IMR-90 (cell line): ENCODE data around the gene TMED4. TPM values are rescaled to one million over a fixed set of nuclear protein-coding genes. Genes with fewer than 3 reads are reported as not detected.

ENCODE experiments used
- ATAC-seq: fragments of 200-7000 bp; cut with Tn5 transposase; 2 replicates; pipeline ENCODE4 v1.9.1; 2020; ENCODE audit warnings: low read depth, mild to moderate bottlenecking, moderate library complexity
- BruUV-seq: library from RNA; stranded (reverse); fragments of 400-500 nt; replicated peaks from 2 replicates; lab custom pipeline; 2021; lab: Mats Ljungman, UMichigan
- CTCF ChIA-PET: fragments of 300-600 bp; formaldehyde crosslinking; extraction: SDS; loops from one replicate; lab custom pipeline; 2021; ENCODE audit warnings: antibody characterized with exemption; lab: Yijun Ruan, JAX
- POLR2A ChIA-PET: fragments of 300-600 bp; sonication (Branson Sonifier 250); formaldehyde crosslinking; loops from one replicate; lab custom pipeline; 2022; ENCODE audit warnings: antibody characterized with exemption; ENCODE audit not compliant: unreplicated experiment; lab: Charles Lee
- DNase-seq: peaks from one replicate; pipeline ENCODE4 v3.0.0; 2013
- H2AFZ ChIP-seq: replicated peaks from 2 replicates; pipeline ENCODE3; 2013; ENCODE audit warnings: low read length, mild to moderate bottlenecking; ENCODE audit not compliant: poor library complexity
- H2AK5ac ChIP-seq: 2 replicates; pipeline ENCODE4 v1.6.1; 2013; ENCODE audit warnings: low read depth, low read length, inconsistent platforms
- H2AK9ac ChIP-seq: replicated peaks from 2 replicates; pipeline ENCODE3; 2013; ENCODE audit warnings: mild to moderate bottlenecking, low read depth, low read length, moderate library complexity; ENCODE audit not compliant: poor library complexity
- H2BK120ac ChIP-seq: 2 replicates; pipeline ENCODE4 v1.6.1; 2013; ENCODE audit warnings: low read depth, low read length, inconsistent platforms
- H2BK15ac ChIP-seq: 3 replicates; pipeline ENCODE4 v1.6.1; 2013; ENCODE audit warnings: low read depth, low read length, inconsistent platforms
- H2BK20ac ChIP-seq: 2 replicates; pipeline ENCODE4 v1.6.1; 2013; ENCODE audit warnings: low read depth, mild to moderate bottlenecking, inconsistent platforms, low read length, moderate library complexity
- H2BK5ac ChIP-seq: 2 replicates; pipeline ENCODE4 v1.6.1; 2013; ENCODE audit warnings: mild to moderate bottlenecking, low read depth, low read length, inconsistent platforms; ENCODE audit not compliant: poor library complexity, severe bottlenecking
- H3K14ac ChIP-seq: replicated peaks from 2 replicates; pipeline ENCODE4 v1.6.1; 2013; ENCODE audit warnings: low read depth, low read length, inconsistent platforms
- H3K18ac ChIP-seq: 2 replicates; pipeline ENCODE4 v1.6.1; 2013; ENCODE audit warnings: low read depth, low read length, control low read depth
- H3K23ac ChIP-seq: 2 replicates; pipeline ENCODE4 v1.6.1; 2013; ENCODE audit warnings: low read depth, low read length, inconsistent platforms
- H3K27ac ChIP-seq: 2 replicates; pipeline ENCODE4 v1.5.1; 2013; ENCODE audit warnings: mild to moderate bottlenecking, control low read depth, low read length; ENCODE audit not compliant: insufficient read depth
- H3K27me3 ChIP-seq: 2 replicates; pipeline ENCODE4 v1.6.1; 2013; ENCODE audit warnings: low read length; ENCODE audit not compliant: control insufficient read depth, insufficient read depth
- H3K36me3 ChIP-seq: 2 replicates; pipeline ENCODE4 v1.6.1; 2013; ENCODE audit warnings: low read length, mixed read lengths; ENCODE audit not compliant: control insufficient read depth, insufficient read depth
- H3K4ac ChIP-seq: 2 replicates; pipeline ENCODE4 v1.6.1; 2013; ENCODE audit warnings: low read depth, low read length, inconsistent platforms
- H3K4me1 ChIP-seq: 2 replicates; pipeline ENCODE4 v1.6.1; 2013; ENCODE audit warnings: low read length, mixed read lengths; ENCODE audit not compliant: control insufficient read depth, insufficient read depth
- H3K4me2 ChIP-seq: 2 replicates; pipeline ENCODE4 v1.6.1; 2013; ENCODE audit warnings: low read depth, mild to moderate bottlenecking, control low read depth, low read length, moderate library complexity
- H3K4me3 ChIP-seq: 2 replicates; pipeline ENCODE4 v1.5.1; 2013; ENCODE audit warnings: low read depth, mild to moderate bottlenecking, control low read depth, low read length, moderate library complexity; ENCODE audit not compliant: insufficient read depth
- H3K56ac ChIP-seq: 2 replicates; pipeline ENCODE4 v1.6.1; 2013; ENCODE audit warnings: low read length, inconsistent platforms; ENCODE audit not compliant: insufficient read depth; ENCODE audit errors: extremely low read depth
- H3K79me1 ChIP-seq, 2 experiments: 2 replicates each; pipeline ENCODE4 v1.6.1; 2013; ENCODE audit warnings: low read length in 2 of 2, inconsistent platforms in 1 of 2, low read depth in 1 of 2
- H3K9ac ChIP-seq: 2 replicates; pipeline ENCODE4 v1.6.1; 2013; ENCODE audit warnings: low read depth, low read length, control low read depth
- H3K9me1 ChIP-seq: 2 replicates; pipeline ENCODE4 v1.6.1; 2013; ENCODE audit warnings: low read length, inconsistent platforms; ENCODE audit not compliant: insufficient read depth
- H3K9me3 ChIP-seq: 2 replicates; pipeline ENCODE4 v1.6.1; 2013; ENCODE audit warnings: low read length; ENCODE audit not compliant: control insufficient read depth, insufficient read depth
- H4K20me1 ChIP-seq: 2 replicates; pipeline ENCODE4 v1.6.1; 2013; ENCODE audit warnings: low read length, inconsistent platforms; ENCODE audit not compliant: insufficient read depth
- H4K5ac ChIP-seq: 2 replicates; pipeline ENCODE4 v1.6.1; 2013; ENCODE audit warnings: mild to moderate bottlenecking, low read depth, low read length, control low read depth
- H4K8ac ChIP-seq, 2 experiments: 2 replicates each; pipeline ENCODE4 v1.6.1; 2013; ENCODE audit warnings: low read depth in 2 of 2, low read length in 2 of 2, control low read depth in 1 of 2, inconsistent platforms in 1 of 2
- H4K91ac ChIP-seq: 2 replicates; pipeline ENCODE4 v1.6.1; 2013; ENCODE audit warnings: low read depth, low read length, inconsistent platforms; ENCODE audit not compliant: insufficient read depth
- BHLHE40 ChIP-seq: fragments of 150-350 bp; IDR thresholded peaks from 2 replicates; pipeline ENCODE4 v1.6.1; 2016; ENCODE audit warnings: mild to moderate bottlenecking, low read depth, low read length
- CEBPB ChIP-seq: IDR thresholded peaks from 2 replicates; pipeline ENCODE4 v1.6.1; 2012; ENCODE audit warnings: low read depth, low read length, improper control_type of control experiment
- CHD1 ChIP-seq: IDR thresholded peaks from 2 replicates; pipeline ENCODE4 v1.6.1; 2012; ENCODE audit warnings: low read depth, low read length, improper control_type of control experiment
- CTCF ChIP-seq: conservative IDR thresholded peaks from 2 replicates; pipeline ENCODE4 v1.5.1; 2012; ENCODE audit warnings: mild to moderate bottlenecking, low read depth, low read length, improper control_type of control experiment
- FOS ChIP-seq: fragments of 150-350 bp; IDR thresholded peaks from 2 replicates; pipeline ENCODE4 v1.6.1; 2016; ENCODE audit warnings: low read depth, low read length
- MAFK ChIP-seq: IDR thresholded peaks from 2 replicates; pipeline ENCODE4 v1.6.1; 2012; ENCODE audit warnings: low read depth, low read length, improper control_type of control experiment
- MAZ ChIP-seq: IDR thresholded peaks from 2 replicates; pipeline ENCODE4 v1.6.1; 2012; ENCODE audit warnings: low read depth, mild to moderate bottlenecking, low read length, improper control_type of control experiment, moderate library complexity, borderline replicate concordance
- NFE2L2 ChIP-seq: fragments of 150-350 bp; IDR thresholded peaks from 2 replicates; pipeline ENCODE4 v1.6.1; 2016; ENCODE audit warnings: low read depth, mild to moderate bottlenecking, low read length
- POLR2A ChIP-seq: IDR thresholded peaks from 2 replicates; pipeline ENCODE4 v1.6.1; 2012; ENCODE audit warnings: mild to moderate bottlenecking, low read depth, low read length
- RAD21 ChIP-seq: IDR thresholded peaks from 2 replicates; pipeline ENCODE4 v1.6.1; 2012; ENCODE audit warnings: low read length, improper control_type of control experiment
- RCOR1 ChIP-seq: IDR thresholded peaks from 2 replicates; pipeline ENCODE4 v1.6.1; 2012; ENCODE audit warnings: mild to moderate bottlenecking, low read length, improper control_type of control experiment; ENCODE audit not compliant: insufficient replicate concordance
- RFX5 ChIP-seq: IDR thresholded peaks from 2 replicates; pipeline ENCODE4 v1.8.0; 2012; ENCODE audit warnings: low read depth, mild to moderate bottlenecking, low read length, moderate library complexity
- SMC3 ChIP-seq: fragments of 150-350 bp; IDR thresholded peaks from 2 replicates; pipeline ENCODE4 v1.6.1; 2016; ENCODE audit warnings: low read depth, mild to moderate bottlenecking, antibody characterized with exemption, low read length, moderate library complexity
- USF2 ChIP-seq: fragments of 150-350 bp; IDR thresholded peaks from 2 replicates; pipeline ENCODE4 v1.6.1; 2017; ENCODE audit warnings: mild to moderate bottlenecking, antibody characterized with exemption, low read length, low read depth
- WGBS, 2 experiments: methylation state at CpG; one replicate each; pipeline versions ENCODE4 v1.1.5 to v1.1.7; 2013; ENCODE audit warnings: missing lambda C conversion rate in 2 of 2; ENCODE audit not compliant: insufficient read length in 1 of 2; ENCODE audit errors: extremely low coverage in 2 of 2; 5-methylcytosine and 5-hydroxymethylcytosine counted together
- dilution Hi-C: fragments of 300-500 bp; cut with HindIII; formaldehyde crosslinking; loops from one replicate; pipeline ENCODE4 v1.14.3; 2018; ENCODE audit warnings: low sequenced_read_pairs; ENCODE audit not compliant: unreplicated experiment
- in situ Hi-C: fragments of 300-500 bp; cut with MboI; formaldehyde crosslinking; loops from 3 replicates; pipeline ENCODE4 v1.14.3; 2019; ENCODE audit warnings: low sequenced_read_pairs, inconsistent platforms, mixed read lengths
- intact Hi-C: fragments of 100-400 bp; cut with micrococcal nuclease; formaldehyde crosslinking; loops from 2 replicates; pipeline ENCODE4 v1.10.0; 2022
- polyA plus RNA-seq, 3 experiments: library from polyadenylated mRNA; depleted of rRNA; stranded (reverse); fragments of >200 nt; gene quantifications; 2 replicates each; pipeline ENCODE4 v1.2.3, GENCODE V29; 2012; ENCODE audit warnings: low replicate concordance in 1 of 3
- total RNA-seq: library from RNA; depleted of rRNA; stranded (reverse); fragments of >200 nt; gene quantifications from 2 replicates; pipeline ENCODE4 v1.2.3, GENCODE V29; 2012
- TF ChIP-seq, protein P1 (sequence below): fragments of 150-350 bp; IDR thresholded peaks from 2 replicates; pipeline ENCODE4 v1.6.1; 2016; ENCODE audit warnings: low read depth, mild to moderate bottlenecking, low read length, moderate library complexity, borderline replicate concordance

The TMED4 gene
- total and polyA plus RNA-seq, 2 of the 4 experiments (the other 2 are of a cell fraction): 58.6 to 92.7 TPM

- no peak overlapping the region for H4K8ac ChIP-seq
- no peak for DNase-seq
- POLR2A ChIA-PET: interaction anchor here (0.6 kb wide), 1 partner anchor 109 kb away, joined by 5 read pairs; no protein-coding TSS in a partner anchor
These were observed 5.8 kb downstream of the TMED4 start for GRCh38 chr7:44576228-44576627.

More at GRCh38 chr7:44576228-44576627, 5.8 kb downstream of the TMED4 start:
- Histone ChIP-seq H2BK120ac (no peak overlapping the region), H3K9me3 (no peaks in the 10 kb centered on the region), H3K27me3 (no peaks in the 10 kb centered on the region), H4K20me1 (no peaks in the 10 kb centered on the region; the same call in 1 of the 2 replicates), H3K56ac (no peak overlapping the region), H2BK15ac (no peak overlapping the region), H2BK5ac (no peak overlapping the region), H4K5ac (no peak overlapping the region), H3K18ac (no peak overlapping the region), H3K9me1 (peaks cover 17% of the 10 kb centered on the region), H3K4me1 (peaks cover 10% of the 10 kb centered on the region), H3K14ac (no peak overlapping the region), H3K36me3 (peaks cover 36% of the 10 kb centered on the region), H3K9ac (no peak overlapping the region), H2AK9ac (no peak overlapping the region), H2BK20ac (no peak overlapping the region), H3K79me1 (peaks cover 50 to 64% of the 10 kb centered on the region in 2 experiments), H3K4me3 (no peak overlapping the region), H3K23ac (no peak overlapping the region), H4K91ac (no peak overlapping the region), H3K27ac (no peak overlapping the region), H2AFZ (no peak overlapping the region), H3K4ac (no peak overlapping the region), H2AK5ac (no peak overlapping the region), H3K4me2 (no peak overlapping the region)
- intact Hi-C loops (no loop called here), in situ Hi-C loops (no loop called here), dilution Hi-C loops (no loop called here)
- ATAC-seq: no peak
- no TSS peak for BruUV-seq
- no peak for TF ChIP-seq CTCF
- TF ChIP-seq RAD21: no peak
- TF ChIP-seq FOS: no peak
- TF ChIP-seq, protein P1, sequence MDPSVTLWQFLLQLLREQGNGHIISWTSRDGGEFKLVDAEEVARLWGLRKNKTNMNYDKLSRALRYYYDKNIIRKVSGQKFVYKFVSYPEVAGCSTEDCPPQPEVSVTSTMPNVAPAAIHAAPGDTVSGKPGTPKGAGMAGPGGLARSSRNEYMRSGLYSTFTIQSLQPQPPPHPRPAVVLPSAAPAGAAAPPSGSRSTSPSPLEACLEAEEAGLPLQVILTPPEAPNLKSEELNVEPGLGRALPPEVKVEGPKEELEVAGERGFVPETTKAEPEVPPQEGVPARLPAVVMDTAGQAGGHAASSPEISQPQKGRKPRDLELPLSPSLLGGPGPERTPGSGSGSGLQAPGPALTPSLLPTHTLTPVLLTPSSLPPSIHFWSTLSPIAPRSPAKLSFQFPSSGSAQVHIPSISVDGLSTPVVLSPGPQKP: no peak
- no peak for TF ChIP-seq NFE2L2
- TF ChIP-seq MAZ: no peak
- TF ChIP-seq CEBPB: no peak
- TF ChIP-seq CHD1: no peak
- no peak for TF ChIP-seq BHLHE40
- TF ChIP-seq POLR2A: no peak
- no peak for TF ChIP-seq RFX5
- no peak for TF ChIP-seq RCOR1
- TF ChIP-seq USF2: no peak
- no peak for TF ChIP-seq MAFK
- no peak for TF ChIP-seq SMC3
- WGBS, 2 experiments: no CpG with 5 or more reads among the region's 2 CpGs
- CTCF ChIA-PET: no interaction called here
